Aorta (tissue), 5 donors: ENCODE data around the gene GRIK4. TPM values are rescaled to one million over a fixed set of nuclear protein-coding genes. Genes with fewer than 3 reads are reported as not detected.

Source experiments
- ATAC-seq: fragments of 200-7000 bp; cut with Tn5 transposase; one replicate; pipeline ENCODE4 v1.9.1; 2022; ENCODE audit warnings: moderate library complexity; ENCODE audit not compliant: low FRiP score
- DNase-seq, 2 donors: peaks; one replicate each; pipeline ENCODE4 v3.0.0-alpha.2; 2020
- H3K27ac ChIP-seq, 2 donors: one replicate each; pipeline ENCODE4 v1.5.1; 2013; ENCODE audit warnings: low read length in 2 of 2, mild to moderate bottlenecking in 2 of 2, moderate library complexity in 2 of 2, control low read depth in 1 of 2, inconsistent platforms in 1 of 2, low read depth in 1 of 2
- H3K27me3 ChIP-seq, 2 donors: one replicate each; pipeline ENCODE4 v1.6.1; 2013; ENCODE audit warnings: control low read depth in 1 of 2, low read length in 1 of 2, mild to moderate bottlenecking in 1 of 2, moderate library complexity in 1 of 2; ENCODE audit not compliant: insufficient read depth in 2 of 2, control insufficient read depth in 1 of 2
- H3K36me3 ChIP-seq, 2 donors: one replicate each; pipeline ENCODE4 v1.6.1; 2013; ENCODE audit warnings: control low read depth in 1 of 2, low read length in 1 of 2, mild to moderate bottlenecking in 1 of 2; ENCODE audit not compliant: insufficient read depth in 2 of 2, control insufficient read depth in 1 of 2
- H3K4me1 ChIP-seq, 2 donors: one replicate each; pipeline ENCODE4 v1.6.1; 2013; ENCODE audit warnings: low read length in 2 of 2, control low read depth in 1 of 2, mild to moderate bottlenecking in 1 of 2, moderate library complexity in 1 of 2; ENCODE audit not compliant: insufficient read depth in 2 of 2, control insufficient read depth in 1 of 2
- H3K4me3 ChIP-seq, 2 donors: one replicate each; pipeline ENCODE4 v1.5.1; 2013; ENCODE audit warnings: low read length in 2 of 2, control low read depth in 1 of 2, mild to moderate bottlenecking in 1 of 2
- H3K9me3 ChIP-seq: one replicate; pipeline ENCODE4 v1.6.1; 2013; ENCODE audit warnings: mild to moderate bottlenecking, low read length; ENCODE audit not compliant: control insufficient read depth
- WGBS, 2 donors: extraction: QIAGEN DNeasy Blood & Tissue Kit; methylation state at CpG; one replicate each; pipeline ENCODE4 v1.1.7; 2013; 5-methylcytosine and 5-hydroxymethylcytosine counted together
- intact Hi-C, 2 donors: fragments of 100-400 bp; cut with DNase I; formaldehyde crosslinking; loops; one replicate each; pipeline versions ENCODE4 v1.14.2 to v1.15.0; 2022
- polyA plus RNA-seq, 2 donors: library from polyadenylated mRNA; stranded (reverse); fragments of 200-250 nt; gene quantifications; one replicate each; pipeline ENCODE4 v1.2.3, GENCODE V29; 2013
- total RNA-seq, 2 donors: library from RNA; stranded (reverse); fragmentation: NEBNext Ultra II Directional; extraction: Animal tissue kit (Norgen Biotek cat#: 25700); gene quantifications; one replicate each; pipeline ENCODE4 v1.2.1, GENCODE V29; 2021
- donor health status: healthy with polysubstance abuse.
- donor health status: Bipolar disorder and iron deficiency.
- donor health status: DM: no; HTN: no; CAD: no.
- donor health status: DM: no; HTN: no; CAD: no.
- donor health status: DM: yes; HTN: yes; CAD: no.

The GRIK4 gene
- total and polyA plus RNA-seq, 4 donors, result not detected

DNA sequence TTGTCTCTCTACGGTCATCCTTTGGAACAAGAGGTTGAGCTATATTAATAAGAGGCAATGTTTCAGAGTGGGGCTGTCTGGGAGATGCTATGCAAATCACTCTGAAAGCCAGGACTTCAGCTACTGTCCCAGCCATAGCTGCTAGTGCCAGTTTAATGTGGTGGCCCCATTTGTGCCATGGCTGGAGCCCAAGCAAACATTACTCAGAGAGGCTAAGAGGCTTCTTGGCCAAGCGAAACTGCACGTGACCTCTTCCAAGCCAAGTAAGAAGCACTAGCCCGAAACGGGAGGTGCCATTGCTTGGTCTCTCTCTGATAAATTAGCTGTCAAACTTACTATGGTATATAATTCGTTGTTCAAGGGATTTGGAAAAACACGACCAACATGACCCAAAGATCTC, 462.0 kb downstream of the GRIK4 start:
- no peak for ATAC-seq
- intact Hi-C loops, result no loop called here
- 42 to 54% methylated on average over 7 of the region's 7 CpGs for WGBS, 2 donors
- Histone ChIP-seq H3K4me1 (no peaks in the 10 kb centered on the region), H3K27ac (no peak overlapping the region), H3K27me3 (no peaks in the 10 kb centered on the region), H3K9me3 (no peaks in the 10 kb centered on the region), H3K36me3 (no peaks in the 10 kb centered on the region), H3K4me3 (no peak overlapping the region)
- no peak for DNase-seq

GRCh38 chr11:120974466-120974865, 462.9 kb downstream of the GRIK4 start:
- Histone ChIP-seq H3K4me1 (no peaks in the 10 kb centered on the region), H3K27ac (no peak overlapping the region), H3K4me3 (no peak overlapping the region), H3K27me3 (no peaks in the 10 kb centered on the region), H3K36me3 (no peaks in the 10 kb centered on the region), H3K9me3 (no peaks in the 10 kb centered on the region)
- 31 to 33% methylated on average over 9 of the region's 9 CpGs for WGBS, 2 donors
- intact Hi-C loops, result no loop called here
- DNase-seq (no peak), ATAC-seq (no peak)

DNA sequence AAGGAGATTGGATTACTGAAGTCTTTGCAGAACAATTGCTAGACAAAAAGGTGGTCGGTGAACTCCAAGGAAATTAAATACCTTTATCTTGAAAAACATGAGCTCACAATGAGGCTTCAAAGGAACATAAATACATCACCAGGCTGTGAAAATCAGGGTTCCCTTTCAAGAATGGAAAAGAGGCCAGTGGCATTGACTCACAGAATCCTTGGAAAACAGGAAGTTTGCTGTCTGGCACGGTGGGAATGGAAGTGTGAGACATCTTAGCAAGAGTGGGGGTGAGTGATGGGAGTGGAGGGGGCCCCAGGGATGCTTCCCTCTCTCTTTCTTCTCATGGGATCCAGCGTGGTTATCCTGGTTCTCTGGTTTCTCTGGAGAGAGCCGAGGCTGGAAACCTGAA, 463.4 kb downstream of the GRIK4 start:
- no peaks in the 10 kb centered on the region for H3K36me3 ChIP-seq
- 27 to 39% methylated on average over 4 of the region's 4 CpGs for WGBS, 2 donors
- intact Hi-C loops, result no loop called here
- no peaks in the 10 kb centered on the region for H3K27me3 ChIP-seq
- no peak for ATAC-seq
- no peak for DNase-seq
- H3K27ac ChIP-seq, result no peak overlapping the region
- no peaks in the 10 kb centered on the region for H3K9me3 ChIP-seq
- H3K4me1 ChIP-seq, result no peaks in the 10 kb centered on the region
- H3K4me3 ChIP-seq, result no peak overlapping the region

- no peak overlapping the region for H3K4me3 ChIP-seq
- no peak overlapping the region for H3K27ac ChIP-seq
- no peaks in the 10 kb centered on the region for H3K9me3 ChIP-seq
- intact Hi-C loops, result no loop called here
- no peaks in the 10 kb centered on the region for H3K4me1 ChIP-seq
- ATAC-seq (no peak), DNase-seq (no peak)
- H3K36me3 ChIP-seq, result no peaks in the 10 kb centered on the region
- WGBS, 2 donors, result 53 to 64% methylated on average over 10 of the region's 10 CpGs
- H3K27me3 ChIP-seq, result no peaks in the 10 kb centered on the region
Observed at GRCh38 chr11:120977266-120978137, 466.0 kb downstream of the GRIK4 start.

- Histone ChIP-seq H3K9me3 (no peaks in the 10 kb centered on the region), H3K27me3 (peaks cover 0 to 3% of the 10 kb centered on the region in 2 donors), H3K27ac (no peak overlapping the region), H3K4me3 (no peak overlapping the region), H3K4me1 (no peaks in the 10 kb centered on the region), H3K36me3 (no peaks in the 10 kb centered on the region)
- intact Hi-C loops, result no loop called here
- 73 to 92% methylated on average over 3 of the region's 3 CpGs for WGBS, 2 donors
- no peak for DNase-seq
- no peak for ATAC-seq
Observed at GRCh38 chr11:120978701-120979100, 467.2 kb downstream of the GRIK4 start.

- Histone ChIP-seq H3K9me3 (no peaks in the 10 kb centered on the region), H3K36me3 (no peaks in the 10 kb centered on the region), H3K4me3 (peak overlapping the region in 1 of 2 donors; percentile 22), H3K27me3 (peaks cover 0 to 3% of the 10 kb centered on the region in 2 donors), H3K4me1 (no peaks in the 10 kb centered on the region), H3K27ac (no peak overlapping the region)
- intact Hi-C loops, result no loop called here
- ATAC-seq (peak; percentile 76), DNase-seq (peak; percentile 59 to 78)
- WGBS, 2 donors, result 3 to 6% methylated on average over 69 to 72 of the region's 72 CpGs
Observed at GRCh38 chr11:120985718-120986569, 474.4 kb downstream of the GRIK4 start.

DNA sequence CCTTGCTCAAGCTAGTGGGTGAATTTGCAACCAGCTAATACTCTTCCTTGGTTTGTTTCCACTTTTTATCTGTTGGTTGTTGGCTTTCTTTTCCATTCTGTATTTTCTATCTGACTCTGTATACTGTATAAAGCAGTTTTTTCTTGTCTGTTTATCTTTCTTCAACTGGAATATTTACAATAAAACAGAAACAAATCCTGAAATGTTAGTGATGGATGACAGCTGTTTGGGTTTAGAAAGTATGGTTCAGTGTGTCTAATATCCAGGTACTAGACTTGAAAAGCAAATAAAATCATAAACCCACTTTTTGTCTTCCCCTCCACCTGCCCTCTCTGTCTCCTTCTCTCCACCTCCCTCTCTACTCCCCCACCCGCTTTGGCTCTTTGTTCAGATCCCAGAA, 477.1 kb downstream of the GRIK4 start:
- H3K4me3 ChIP-seq, result no peak overlapping the region
- ATAC-seq (no peak), DNase-seq (no peak)
- no peaks in the 10 kb centered on the region for H3K4me1 ChIP-seq
- H3K9me3 ChIP-seq, result no peaks in the 10 kb centered on the region
- intact Hi-C loops, result no loop called here
- 96 to 100% methylated on average over 1 of the region's 1 CpG for whole genome bisulfite sequencing, 2 donors
- H3K27ac ChIP-seq, result no peak overlapping the region
- H3K27me3 ChIP-seq, result no peaks in the 10 kb centered on the region
- H3K36me3 ChIP-seq, result no peaks in the 10 kb centered on the region

- intact Hi-C loops, result no loop called here
- no peaks in the 10 kb centered on the region for H3K27me3 ChIP-seq
- ATAC-seq (no peak), DNase-seq (no peak)
- no peak overlapping the region for H3K27ac ChIP-seq
- H3K4me3 ChIP-seq, result no peak overlapping the region
- H3K36me3 ChIP-seq, result no peaks in the 10 kb centered on the region
- WGBS, 2 donors, result 85 to 94% methylated on average over 10 of the region's 10 CpGs
- H3K4me1 ChIP-seq, result no peaks in the 10 kb centered on the region
- no peaks in the 10 kb centered on the region for H3K9me3 ChIP-seq
Observed at GRCh38 chr11:120991830-120992686, 480.5 kb downstream of the GRIK4 start.
